DND-41 (cell line): ENCODE results near the gene CLASRP.

Experiments used
- EZH2 ChIP-seq: IDR thresholded peaks from 3 replicates; pipeline ENCODE4 v1.6.1; 2012; ENCODE audit warnings: borderline replicate concordance, low read depth, mild to moderate bottlenecking, moderate library complexity, low read length, inconsistent platforms; ENCODE audit not compliant: severe bottlenecking
- TF ChIP-seq, protein P1 (sequence below): IDR thresholded peaks from 2 replicates; pipeline ENCODE4 v1.5.1; 2012; ENCODE audit warnings: borderline replicate concordance, low read length, moderate library complexity, mild to moderate bottlenecking; ENCODE audit not compliant: poor library complexity, severe bottlenecking; ENCODE audit errors: extremely low read depth

- TF ChIP-seq, protein P1, sequence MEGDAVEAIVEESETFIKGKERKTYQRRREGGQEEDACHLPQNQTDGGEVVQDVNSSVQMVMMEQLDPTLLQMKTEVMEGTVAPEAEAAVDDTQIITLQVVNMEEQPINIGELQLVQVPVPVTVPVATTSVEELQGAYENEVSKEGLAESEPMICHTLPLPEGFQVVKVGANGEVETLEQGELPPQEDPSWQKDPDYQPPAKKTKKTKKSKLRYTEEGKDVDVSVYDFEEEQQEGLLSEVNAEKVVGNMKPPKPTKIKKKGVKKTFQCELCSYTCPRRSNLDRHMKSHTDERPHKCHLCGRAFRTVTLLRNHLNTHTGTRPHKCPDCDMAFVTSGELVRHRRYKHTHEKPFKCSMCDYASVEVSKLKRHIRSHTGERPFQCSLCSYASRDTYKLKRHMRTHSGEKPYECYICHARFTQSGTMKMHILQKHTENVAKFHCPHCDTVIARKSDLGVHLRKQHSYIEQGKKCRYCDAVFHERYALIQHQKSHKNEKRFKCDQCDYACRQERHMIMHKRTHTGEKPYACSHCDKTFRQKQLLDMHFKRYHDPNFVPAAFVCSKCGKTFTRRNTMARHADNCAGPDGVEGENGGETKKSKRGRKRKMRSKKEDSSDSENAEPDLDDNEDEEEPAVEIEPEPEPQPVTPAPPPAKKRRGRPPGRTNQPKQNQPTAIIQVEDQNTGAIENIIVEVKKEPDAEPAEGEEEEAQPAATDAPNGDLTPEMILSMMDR, result no peak
- TF ChIP-seq EZH2, result no peak
These were observed 18.8 kb upstream of the CLASRP start for GRCh38 chr19:45020071-45020470.
